SK-N-MC (cell line): ENCODE data around the gene ZNF224.

Source experiments
- DNase-seq: peaks from one replicate; pipeline ENCODE4 v3.0.0-alpha.2; 2011; ENCODE audit warnings: low read depth, low spot score
- H3K27ac ChIP-seq: fragments of 200-600 bp; sonication (generic); 2 replicates; pipeline ENCODE4 v1.5.1; 2016; ENCODE audit warnings: mixed run types
- H3K36me3 ChIP-seq: fragments of 200-600 bp; sonication (generic); 2 replicates; pipeline ENCODE4 v1.6.1; 2017; ENCODE audit warnings: antibody characterized with exemption, low read length, mixed read lengths; ENCODE audit not compliant: insufficient read depth
- H3K4me3 ChIP-seq: fragments of 200-600 bp; sonication (generic); 2 replicates; pipeline ENCODE4 v1.5.1; 2016
- H3K9ac ChIP-seq: fragments of 200-600 bp; sonication (generic); 2 replicates; pipeline ENCODE4 v1.8.0; 2017; ENCODE audit warnings: mixed run types, mixed read lengths; ENCODE audit not compliant: insufficient read length
- H3K9me3 ChIP-seq: fragments of 200-600 bp; sonication (generic); 2 replicates; pipeline ENCODE4 v1.6.1; 2017; ENCODE audit warnings: low read depth, mild to moderate bottlenecking, antibody characterized with exemption, low read length, moderate library complexity, mixed read lengths
- EZH2 ChIP-seq: fragments of 200-600 bp; sonication (generic); IDR thresholded peaks from one replicate; pipeline ENCODE4 v1.6.1; 2017; ENCODE audit warnings: antibody characterized with exemption
- FOXP2 ChIP-seq: optimal IDR thresholded peaks from 2 replicates; pipeline ENCODE3; 2011; ENCODE audit warnings: mild to moderate bottlenecking, moderate library complexity; ENCODE audit not compliant: insufficient read depth; ENCODE audit errors: extremely low read length, control extremely low read depth
- POLR2AphosphoS5 ChIP-seq: IDR thresholded peaks from 2 replicates; pipeline ENCODE4 v1.6.1; 2012; ENCODE audit warnings: mild to moderate bottlenecking, low read depth, low read length, borderline replicate concordance

ZNF224 gene

DNA sequence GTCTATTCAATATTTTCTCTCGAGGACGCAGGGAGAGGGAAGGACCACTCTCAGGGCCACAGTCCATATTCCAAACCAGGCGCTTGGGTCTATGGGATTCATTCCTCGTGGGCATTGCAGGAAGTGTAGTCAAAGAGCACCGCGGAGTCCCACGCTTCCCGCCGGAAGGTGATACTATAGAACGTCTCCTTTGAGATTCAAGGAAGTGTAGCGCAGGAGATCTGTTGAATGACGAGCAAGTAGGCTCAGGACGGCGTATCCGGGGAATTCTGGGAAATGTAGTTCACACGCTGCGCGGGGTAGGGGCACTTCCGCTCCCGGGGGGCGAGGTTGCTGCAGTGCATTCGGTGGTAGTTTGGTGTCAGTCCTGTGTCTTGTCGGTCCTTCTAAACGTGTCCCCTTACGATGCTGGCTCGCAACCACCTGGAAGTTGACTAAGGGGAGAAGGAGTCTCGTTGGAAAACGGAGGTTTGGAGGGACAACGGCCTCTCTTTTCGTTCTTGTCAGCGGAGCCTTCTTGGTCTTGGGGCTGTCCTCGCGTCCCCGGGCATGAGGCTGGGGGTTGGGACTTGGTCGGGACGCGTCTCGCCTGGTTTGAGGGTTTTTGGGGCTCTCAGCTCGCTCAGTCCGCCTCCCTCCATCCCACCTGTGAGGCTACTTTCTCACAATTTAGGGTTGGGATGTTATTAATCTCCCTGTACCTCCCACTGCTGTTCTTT lies 22.2 kb upstream of the ZNF224 start, which contains the start of gene ZNF284:
TSS of gene ZNF284 (plus strand) at position 336 of the 719 bp plus-strand sequence. CDS start 4,231 bp downstream, outside the sequence.
- Histone ChIP-seq H3K9ac (peak within 1 kb of the TSS; percentile 74), H3K27ac (peak within 1 kb of the TSS; percentile 68; the same call in 1 of the 2 replicates), H3K4me3 (peak within 1 kb of the TSS; percentile 85), H3K36me3 (peaks cover 12% of the 10 kb centered on the region), H3K9me3 (peaks cover 11% of the 10 kb centered on the region; the same call in 1 of the 2 replicates)
- TF ChIP-seq EZH2 = no peak
- peak; percentile 87 for TF ChIP-seq POLR2AphosphoS5
- peak; percentile 73 for DNase-seq

- H3K9ac ChIP-seq = peak overlapping the region; percentile 74
- no peak overlapping the region for H3K27ac ChIP-seq
These were observed 21.4 kb upstream of the ZNF224 start for GRCh38 chr19:44072543-44073401.

GRCh38 chr19:44076325-44076724 lies 17.8 kb upstream of the ZNF224 start:
- H3K27ac ChIP-seq = no peak overlapping the region
- H3K9ac ChIP-seq = no peak overlapping the region
- TF ChIP-seq POLR2AphosphoS5 (no peak), FOXP2 (no peak), EZH2 (no peak)
- H3K9me3 ChIP-seq = peaks cover 2% of the 10 kb centered on the region; the same call in 1 of the 2 replicates
- peaks cover 15% of the 10 kb centered on the region for H3K36me3 ChIP-seq
- no peak overlapping the region for H3K4me3 ChIP-seq
- DNase-seq = no peak

More at GRCh38 chr19:44072543-44073401, 21.4 kb upstream of the ZNF224 start:
- H3K9me3 ChIP-seq = peaks cover 10% of the 10 kb centered on the region; the same call in 1 of the 2 replicates
- peak overlapping the region; percentile 85 for H3K4me3 ChIP-seq
- no peak for DNase-seq
- H3K36me3 ChIP-seq = peaks cover 7% of the 10 kb centered on the region
- TF ChIP-seq FOXP2 (no peak), EZH2 (no peak), POLR2AphosphoS5 (no peak)

GRCh38 chr19:44092108-44092507 lies 2.1 kb upstream of the ZNF224 start:
- H3K9ac ChIP-seq = no peak overlapping the region
- TF ChIP-seq POLR2AphosphoS5 = no peak
- no peak overlapping the region for H3K4me3 ChIP-seq
- no peak for DNase-seq
- H3K36me3 ChIP-seq = peaks cover 8% of the 10 kb centered on the region; the same call in 1 of the 2 replicates
- no peaks in the 10 kb centered on the region for H3K9me3 ChIP-seq
- H3K27ac ChIP-seq = no peak overlapping the region

GRCh38 chr19:44107751-44108150 lies 13.6 kb downstream of the ZNF224 start:
- Histone ChIP-seq H3K36me3 (peaks cover 58% of the 10 kb centered on the region), H3K9me3 (peaks cover 26% of the 10 kb centered on the region), H3K4me3 (no peak overlapping the region), H3K27ac (no peak overlapping the region), H3K9ac (no peak overlapping the region)
- no peak for DNase-seq
- TF ChIP-seq EZH2 = no peak
- TF ChIP-seq POLR2AphosphoS5 = no peak
- TF ChIP-seq FOXP2 = no peak

DNA sequence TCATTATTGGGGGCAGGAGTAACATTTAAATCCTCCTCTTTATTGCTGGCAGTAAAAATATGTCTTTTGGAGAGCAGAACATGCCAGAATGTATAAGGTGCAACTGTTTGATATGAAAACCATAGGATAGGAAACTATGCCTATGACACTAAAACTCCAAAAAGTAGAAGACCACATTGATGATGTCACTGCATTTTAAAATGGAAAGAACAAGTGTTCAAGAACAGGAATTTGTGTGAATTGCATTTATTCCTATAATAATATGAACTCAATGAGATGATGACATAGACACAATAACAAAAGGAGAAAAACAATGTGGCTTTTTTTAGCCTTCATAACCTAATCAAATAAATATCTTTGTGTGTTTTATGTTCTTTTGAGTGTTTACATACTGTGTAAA lies 15.3 kb downstream of the ZNF224 start:
- no peak overlapping the region for H3K27ac ChIP-seq
- DNase-seq = no peak
- peaks cover 42% of the 10 kb centered on the region for H3K36me3 ChIP-seq
- H3K9ac ChIP-seq = no peak overlapping the region
- no peak for TF ChIP-seq EZH2
- no peak for TF ChIP-seq FOXP2
- no peak for TF ChIP-seq POLR2AphosphoS5
- H3K4me3 ChIP-seq = no peak overlapping the region
- peaks cover 26% of the 10 kb centered on the region for H3K9me3 ChIP-seq

GRCh38 chr19:44111910-44112463 lies 17.8 kb downstream of the ZNF224 start:
- Histone ChIP-seq H3K4me3 (peak overlapping the region; percentile 84), H3K9me3 (peaks cover 18% of the 10 kb centered on the region), H3K36me3 (peaks cover 25% of the 10 kb centered on the region), H3K27ac (peak overlapping the region; percentile 43; the same call in 1 of the 2 replicates), H3K9ac (peak overlapping the region; percentile 71)
- DNase-seq = no peak
- TF ChIP-seq EZH2 (no peak), POLR2AphosphoS5 (no peak), FOXP2 (no peak)

DNA sequence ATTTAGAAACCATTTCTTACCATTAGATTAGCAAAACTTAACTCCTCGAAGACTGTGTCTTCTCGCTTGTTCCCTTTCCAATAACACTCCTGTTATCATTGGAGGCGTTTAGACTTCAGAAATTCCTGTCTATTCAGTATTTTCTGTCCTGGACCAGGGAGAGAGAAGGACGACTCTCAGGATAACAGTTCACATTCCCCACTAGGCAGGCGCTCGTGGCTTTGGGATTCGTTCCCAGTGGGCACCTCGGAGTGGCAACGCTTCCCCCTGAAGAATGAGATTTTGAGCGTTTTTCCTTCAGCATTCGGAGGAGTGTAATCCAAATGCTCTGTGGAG lies 18.6 kb downstream of the ZNF224 start:
- H3K27ac ChIP-seq = no peak overlapping the region; the same call in 1 of the 2 replicates

More for the DNA sequence above, 18.6 kb downstream of the ZNF224 start:
- H3K9me3 ChIP-seq = peaks cover 10% of the 10 kb centered on the region
- peak overlapping the region; percentile 84 for H3K4me3 ChIP-seq
- H3K36me3 ChIP-seq = peaks cover 17% of the 10 kb centered on the region
- H3K9ac ChIP-seq = peak overlapping the region; percentile 71
- DNase-seq = no peak
- no peak for TF ChIP-seq FOXP2
- no peak for TF ChIP-seq POLR2AphosphoS5
- TF ChIP-seq EZH2 = no peak
